ENCODE data around the gene SFXN4.
"Not testable (repeated sequence)": the region's sequence is repeated elsewhere in the genome, so short reads cannot be mapped to it uniquely, and the experiment has no call there.

Gene SFXN4

GRCh38 chr10:119167041-119167440 lies 1.5 kb upstream of the SFXN4 start:
- no peaks in the 10 kb centered on the region for H3K9me3 ChIP-seq
- TF ChIP-seq Cebpa-rat (IDR thresholded peaks at IDR 0.05): no peak
- H3K36me3 ChIP-seq: peaks cover 72% of the 10 kb centered on the region
- H3K4me3 ChIP-seq: no peak overlapping the region
- no peaks in the 10 kb centered on the region for H4K20me1 ChIP-seq
- H3K27ac ChIP-seq: no peak overlapping the region
- H3K9ac ChIP-seq: no peak overlapping the region
- no peaks in the 10 kb centered on the region for H3K27me3 ChIP-seq
- no peak overlapping the region for H3K4me2 ChIP-seq
- peaks cover 35% of the 10 kb centered on the region for H3K4me1 ChIP-seq

- Histone ChIP-seq H3K9ac (peak overlapping the region; percentile 93; the same call in 1 of the 2 replicates), H3K4me2 (peak overlapping the region; percentile 93), H3K27me3 (no peaks in the 10 kb centered on the region), H3K4me1 (peaks cover 35% of the 10 kb centered on the region), H3K4me3 (0 out of 2 replicates have a peak overlapping the region, but pooled peaks have one; percentile 80), H3K27ac (peak overlapping the region; percentile 95), H3K36me3 (peaks cover 72% of the 10 kb centered on the region), H4K20me1 (no peaks in the 10 kb centered on the region), H3K9me3 (no peaks in the 10 kb centered on the region)
- TF ChIP-seq Cebpa-rat (IDR thresholded peaks at IDR 0.05): no peak
Observed at GRCh38 chr10:119166564-119166963, 1.1 kb upstream of the SFXN4 start.

- H4K20me1 ChIP-seq: no peaks in the 10 kb centered on the region
- H3K9me3 ChIP-seq: no peaks in the 10 kb centered on the region
- H3K36me3 ChIP-seq: peaks cover 72% of the 10 kb centered on the region
- peaks cover 35% of the 10 kb centered on the region for H3K4me1 ChIP-seq
- H3K9ac ChIP-seq: peak overlapping the region; percentile 93
- H3K27me3 ChIP-seq: no peaks in the 10 kb centered on the region
- H3K4me2 ChIP-seq: peak overlapping the region; percentile 93
- TF ChIP-seq Cebpa-rat (IDR thresholded peaks at IDR 0.05): no peak
- H3K4me3 ChIP-seq: peak overlapping the region; percentile 80
- H3K27ac ChIP-seq: peak overlapping the region; percentile 95
Observed at GRCh38 chr10:119166118-119166500, 595 bp upstream of the SFXN4 start.

- Histone ChIP-seq H4K20me1 (no peaks in the 10 kb centered on the region), H3K4me3 (no peak overlapping the region), H3K27me3 (no peaks in the 10 kb centered on the region), H3K4me2 (no peak overlapping the region), H3K36me3 (peaks cover 73% of the 10 kb centered on the region), H3K27ac (no peak overlapping the region), H3K4me1 (peaks cover 35% of the 10 kb centered on the region), H3K9ac (no peak overlapping the region), H3K9me3 (no peaks in the 10 kb centered on the region)
- no peak for TF ChIP-seq Cebpa-rat (IDR thresholded peaks at IDR 0.05)
Observed at GRCh38 chr10:119162452-119163092, 2.9 kb downstream of the SFXN4 start.

- Histone ChIP-seq H3K9ac (no peak overlapping the region), H3K36me3 (peaks cover 72% of the 10 kb centered on the region)
Observed at GRCh38 chr10:119161680-119162451, 3.6 kb downstream of the SFXN4 start.

GRCh38 chr10:119159332-119159731 lies 6.2 kb downstream of the SFXN4 start:
- Histone ChIP-seq H3K27me3 (no peaks in the 10 kb centered on the region), H3K4me1 (peaks cover 16% of the 10 kb centered on the region), H4K20me1 (no peaks in the 10 kb centered on the region), H3K27ac (no peak overlapping the region), H3K4me3 (no peak overlapping the region), H3K4me2 (no peak overlapping the region), H3K9me3 (no peaks in the 10 kb centered on the region), H3K36me3 (peaks cover 94% of the 10 kb centered on the region), H3K9ac (no peak overlapping the region)
- TF ChIP-seq Cebpa-rat (IDR thresholded peaks at IDR 0.05): no peak

More at GRCh38 chr10:119161680-119162451, 3.6 kb downstream of the SFXN4 start:
- no peak for TF ChIP-seq Cebpa-rat (IDR thresholded peaks at IDR 0.05)
- H3K9me3 ChIP-seq: no peaks in the 10 kb centered on the region
- H3K27me3 ChIP-seq: no peaks in the 10 kb centered on the region
- H3K27ac ChIP-seq: no peak overlapping the region
- no peaks in the 10 kb centered on the region for H4K20me1 ChIP-seq
- H3K4me3 ChIP-seq: no peak overlapping the region
- peaks cover 34% of the 10 kb centered on the region for H3K4me1 ChIP-seq
- no peak overlapping the region for H3K4me2 ChIP-seq

- Histone ChIP-seq H3K4me2 (no peak overlapping the region), H3K36me3 (peaks cover 96% of the 10 kb centered on the region), H3K27ac (no peak overlapping the region), H3K27me3 (no peaks in the 10 kb centered on the region), H3K9me3 (no peaks in the 10 kb centered on the region), H3K9ac (no peak overlapping the region), H3K4me3 (no peak overlapping the region), H3K4me1 (peaks cover 15% of the 10 kb centered on the region), H4K20me1 (0 out of 2 replicates have a peak, but pooled peaks cover 5% of the 10 kb centered on the region)
- TF ChIP-seq Cebpa-rat (IDR thresholded peaks at IDR 0.05): no peak
Observed at GRCh38 chr10:119153661-119154060, 11.9 kb downstream of the SFXN4 start.

GRCh38 chr10:119153041-119153440 lies 12.5 kb downstream of the SFXN4 start:
- Histone ChIP-seq H3K4me2 (no peak overlapping the region), H3K27me3 (no peaks in the 10 kb centered on the region), H3K36me3 (peaks cover 96% of the 10 kb centered on the region), H3K9me3 (no peaks in the 10 kb centered on the region), H3K27ac (no peak overlapping the region), H3K4me1 (peaks cover 15% of the 10 kb centered on the region), H3K9ac (no peak overlapping the region), H3K4me3 (no peak overlapping the region), H4K20me1 (0 out of 2 replicates have a peak, but pooled peaks cover 5% of the 10 kb centered on the region)
- TF ChIP-seq Cebpa-rat (IDR thresholded peaks at IDR 0.05): no peak

GRCh38 chr10:119151601-119152000 lies 13.9 kb downstream of the SFXN4 start:
- not testable (repeated sequence) for H3K27me3 ChIP-seq, H3K9ac ChIP-seq, H3K27ac ChIP-seq, H3K9me3 ChIP-seq, H3K4me2 ChIP-seq, H4K20me1 ChIP-seq, H3K4me3 ChIP-seq
- peaks cover 96% of the 10 kb centered on the region for H3K36me3 ChIP-seq
- peaks cover 15% of the 10 kb centered on the region for H3K4me1 ChIP-seq

- Histone ChIP-seq H4K20me1 (0 out of 2 replicates have a peak, but pooled peaks cover 5% of the 10 kb centered on the region), H3K27ac (no peak overlapping the region), H3K4me1 (peaks cover 15% of the 10 kb centered on the region), H3K36me3 (peaks cover 95% of the 10 kb centered on the region), H3K4me2 (no peak overlapping the region), H3K27me3 (no peaks in the 10 kb centered on the region), H3K4me3 (no peak overlapping the region), H3K9ac (no peak overlapping the region), H3K9me3 (no peaks in the 10 kb centered on the region)
- no peak for TF ChIP-seq Cebpa-rat (IDR thresholded peaks at IDR 0.05)
Observed at GRCh38 chr10:119149729-119150128, 15.8 kb downstream of the SFXN4 start.
